Measurements from ENCODE around the gene SUMO3.

Gene SUMO3

GRCh38 chr21:44758781-44759627 is 58.9 kb downstream of the SUMO3 start:
- no peak for DNase-seq (ENCODE audit: low spot score)

GRCh38 chr21:44758141-44758561 is 59.7 kb downstream of the SUMO3 start:
- no peak for DNase-seq (ENCODE audit: low spot score)

DNA sequence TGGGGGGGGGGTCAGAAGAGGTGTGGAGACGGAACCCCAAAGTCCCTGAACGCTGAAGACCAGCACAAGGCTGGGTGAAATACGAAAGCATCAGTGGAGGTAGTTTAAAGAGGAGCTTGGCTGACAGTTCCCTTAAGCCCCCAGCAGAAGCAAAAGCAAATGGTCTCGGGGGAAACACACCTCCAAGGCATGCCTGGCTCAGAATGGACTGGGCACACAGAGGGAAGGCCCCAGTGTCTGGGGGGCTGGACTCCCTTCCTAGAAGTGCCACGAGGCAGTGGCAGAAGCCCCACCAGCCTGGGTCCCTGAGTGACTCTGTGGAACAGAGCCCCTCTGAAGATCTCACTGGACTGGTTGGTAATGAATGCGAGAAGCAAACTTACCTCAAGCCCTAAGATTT is 60.1 kb downstream of the SUMO3 start:
- no peak for DNase-seq (ENCODE audit: low spot score)

DNA sequence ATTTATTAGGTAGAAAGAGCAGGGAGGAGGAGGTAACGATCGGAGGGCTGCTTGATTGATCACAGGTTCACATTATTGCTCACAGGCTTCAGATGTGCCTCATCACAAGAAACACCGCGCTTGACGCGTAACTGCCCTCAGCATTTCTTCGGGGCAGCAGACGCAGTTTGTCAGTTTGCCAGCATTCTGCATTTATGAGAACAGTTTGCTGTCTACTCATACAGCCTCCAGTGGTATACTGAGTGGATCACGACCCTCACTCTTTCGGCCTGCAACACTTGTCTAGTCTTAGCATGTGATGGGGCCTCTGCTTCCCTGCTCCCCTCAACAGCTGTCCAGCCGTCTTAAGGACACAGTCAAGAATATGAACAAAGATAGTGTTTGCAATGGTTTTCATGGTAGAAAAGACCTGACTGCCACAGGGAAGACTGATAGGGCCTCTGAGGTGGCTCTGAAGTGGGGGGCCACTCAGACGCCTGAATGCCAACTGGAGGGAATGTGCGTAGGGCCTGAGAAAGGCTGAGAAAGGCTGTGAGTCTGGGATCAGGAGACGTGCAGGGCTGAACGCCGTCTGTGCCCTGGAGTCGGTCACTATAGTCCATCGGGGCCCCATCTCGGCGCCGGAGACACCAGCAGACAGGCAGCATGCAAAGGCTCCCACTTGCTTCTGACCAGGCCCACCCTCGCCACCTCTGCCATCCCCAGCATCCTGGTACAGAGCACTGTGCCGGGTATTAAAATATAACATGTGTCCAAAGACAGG is 61.3 kb downstream of the SUMO3 start:
- no peak for DNase-seq (ENCODE audit: low spot score)
